Kidney (tissue), 22 donors: Measurements from ENCODE around the gene ACER1. TPM values are rescaled to one million over a fixed set of nuclear protein-coding genes. Genes with fewer than 3 reads are reported as not detected.
A peak's percentile ranks its signal among the peaks of the same experiment; 100 is the strongest.

Experiments used
- DNase-seq, 5 donors: peaks; one replicate each; pipeline ENCODE4 v3.0.0-alpha.2; 2013 to 2020
- FAIRE-seq: peaks from 2 replicates; lab custom pipeline; 2012; peaks lifted over from hg19 to GRCh38; lab: Jason Lieb, UNC
- H3K27ac ChIP-seq, 2 donors: one replicate each; pipeline ENCODE4 v1.7.0; 2013; ENCODE audit warnings: low read depth in 2 of 2, low read length in 2 of 2, inconsistent platforms in 1 of 2
- H3K27me3 ChIP-seq: one replicate; pipeline ENCODE4 v1.7.1; 2013; ENCODE audit warnings: low read length, inconsistent platforms; ENCODE audit not compliant: control insufficient read depth, insufficient read depth
- H3K36me3 ChIP-seq, 3 donors: one replicate each; pipeline versions ENCODE4 v1.7.0 to v1.7.1; 2013; ENCODE audit warnings: low read length in 3 of 3, control low read depth in 1 of 3, inconsistent platforms in 1 of 3; ENCODE audit not compliant: insufficient read depth in 3 of 3, control insufficient read depth in 2 of 3
- H3K4me1 ChIP-seq, 3 donors: one replicate each; pipeline versions ENCODE4 v1.7.0 to v1.7.1; 2013; ENCODE audit warnings: low read length in 3 of 3, inconsistent platforms in 1 of 3, low read depth in 1 of 3; ENCODE audit not compliant: control insufficient read depth in 2 of 3, insufficient read depth in 2 of 3
- H3K4me3 ChIP-seq, 3 donors: one replicate each; pipeline versions ENCODE4 v1.7.0 to v1.8.1; 2013; ENCODE audit warnings: low read length in 3 of 3, control low read depth in 1 of 3, inconsistent platforms in 1 of 3
- H3K9ac ChIP-seq, 3 donors: one replicate each; pipeline versions ENCODE4 v1.7.0 to v1.7.1; 2013; ENCODE audit warnings: low read length in 3 of 3, control low read depth in 1 of 3, inconsistent platforms in 1 of 3
- H3K9me3 ChIP-seq, 3 donors: one replicate each; pipeline versions ENCODE4 v1.7.0 to v1.7.1; 2013; ENCODE audit warnings: low read length in 3 of 3, control low read depth in 1 of 3, inconsistent platforms in 1 of 3; ENCODE audit not compliant: control insufficient read depth in 2 of 3, insufficient read depth in 1 of 3
- CTCF ChIP-seq: IDR thresholded peaks from 3 replicates; pipeline ENCODE4 v1.5.1; 2012; ENCODE audit warnings: mild to moderate bottlenecking, moderate library complexity, borderline replicate concordance; ENCODE audit not compliant: insufficient read depth; ENCODE audit errors: extremely low read depth
- intact Hi-C: fragments of 100-400 bp; cut with DNase I; formaldehyde crosslinking; loops from one replicate; pipeline ENCODE4 v1.11.1; 2022
- long read RNA-seq, 10 donors: library from polyadenylated mRNA in 1 of 10; unstranded in 1 of 10; transcript quantifications; one replicate each; pipeline ENCODE4 v2.0.0 and lab custom pipeline, GENCODE V29; 2021 to 2026
- polyA plus RNA-seq: library from polyadenylated mRNA; stranded (reverse); fragments of 350-450 nt; fragmentation: Illumina TruSeq; extraction: RNeasy Lipid Tissue Mini Kit (QIAGEN cat#74804); gene quantifications from one replicate; pipeline ENCODE4 v1.2.3, GENCODE V29; 2014; ENCODE audit warnings: low read depth, low replicate concordance; ENCODE audit not compliant: insufficient read depth
- total RNA-seq: library from RNA; stranded (reverse); fragmentation: NEBNext Ultra II Directional; extraction: Animal tissue kit (Norgen Biotek cat#: 25700); gene quantifications from one replicate; pipeline ENCODE4 v1.2.1, GENCODE V29; 2021
- donor health status: control.
- donor health status: control.
- donor health status: control.
- donor health status: control.
- donor health status: control.
- donor health status: DM: yes; HTN: yes; CAD: no.
- donor health status: Normal renal cell carcinoma (clear cell type).

ACER1 gene
- not detected for total RNA-seq
- polyA plus RNA-seq: not detected
- long read RNA-seq, donor 1: 0 reads
- long read RNA-seq, donor 2: 0 reads
- long read RNA-seq, donor 3: 0 reads
- long read RNA-seq, donor 4: 0 reads
- long read RNA-seq, donor 5: 0 reads
- long read RNA-seq, donor 6: 0 reads
- long read RNA-seq, donor 7: 0 reads
- long read RNA-seq, donor 8: 0 reads
- long read RNA-seq, donor 9: 0 reads
- long read RNA-seq, donor 10: 0 reads

- H3K27ac ChIP-seq: no peak within 1 kb of the TSS
- FAIRE-seq (no peak), DNase-seq (no peak)
- no peak within 1 kb of the TSS for H3K9ac ChIP-seq
- intact Hi-C loops: no loop called here
- no peak for TF ChIP-seq CTCF
- no peaks in the 10 kb centered on the region for H3K36me3 ChIP-seq
- no peaks in the 10 kb centered on the region for H3K4me1 ChIP-seq
- no peak within 1 kb of the TSS for H3K4me3 ChIP-seq
- H3K9me3 ChIP-seq: no peaks in the 10 kb centered on the region
- no peaks in the 10 kb centered on the region for H3K27me3 ChIP-seq
These were observed at the start of gene ACER1 for GRCh38 chr19:6333439-6333838. ACER1 (minus strand) TSS chr19:6333612; CDS start chr19:6333551, 61 bp downstream.

- Histone ChIP-seq H3K4me3 (no peak overlapping the region), H3K9me3 (no peaks in the 10 kb centered on the region), H3K36me3 (peaks cover 10 to 48% (median 20%) of the 10 kb centered on the region in 3 donors), H3K27me3 (no peaks in the 10 kb centered on the region), H3K9ac (no peak overlapping the region), H3K27ac (no peak overlapping the region), H3K4me1 (peaks cover 0 to 2% (median 0%) of the 10 kb centered on the region in 3 donors)
- TF ChIP-seq CTCF: no peak
- DNase-seq (no peak), FAIRE-seq (no peak)
- intact Hi-C loops: no loop called here
These were observed 49.8 kb upstream of the ACER1 start for GRCh38 chr19:6383188-6383587.

- intact Hi-C loops: no loop called here
- FAIRE-seq (no peak), DNase-seq (peak in 1 of 5 donors; percentile 63)
- H3K4me3 ChIP-seq: no peak overlapping the region
- H3K27ac ChIP-seq: no peak overlapping the region
- peaks cover 0 to 2% (median 0%) of the 10 kb centered on the region in 3 donors for H3K4me1 ChIP-seq
- no peaks in the 10 kb centered on the region for H3K9me3 ChIP-seq
- H3K36me3 ChIP-seq: peaks cover 10 to 36% (median 13%) of the 10 kb centered on the region in 3 donors
- no peak for TF ChIP-seq CTCF
- no peaks in the 10 kb centered on the region for H3K27me3 ChIP-seq
- no peak overlapping the region for H3K9ac ChIP-seq
These were observed 47.8 kb upstream of the ACER1 start for GRCh38 chr19:6381030-6381750.
